ENCODE measurements around the gene TNFAIP8L3. TPM values are rescaled to one million over a fixed set of nuclear protein-coding genes. Genes with fewer than 3 reads are reported as not detected.
"Not testable (repeated sequence)": the region's sequence is repeated elsewhere in the genome, so short reads cannot be mapped to it uniquely, and the experiment has no call there.

TNFAIP8L3 gene
- total RNA-seq, 4 donors from 2014 or later: 3.2 to 5.8 (median 4.0) TPM

- H3K4me1 ChIP-seq: no peaks in the 10 kb centered on the region
- no peaks in the 10 kb centered on the region for H3K27me3 ChIP-seq
- TF ChIP-seq CTCF (IDR thresholded peaks at IDR 0.05) (no peak), POLR2A (IDR thresholded peaks at IDR 0.05) (no peak)
- no peak for DNase-seq
- no peaks in the 10 kb centered on the region for H3K9me3 ChIP-seq
- H3K36me3 ChIP-seq: no peaks in the 10 kb centered on the region
- no peak overlapping the region for H3K4me3 ChIP-seq
- no peak overlapping the region for H3K27ac ChIP-seq
These were observed 35.6 kb upstream of the TNFAIP8L3 start for GRCh38 chr15:51130344-51130743.

DNA sequence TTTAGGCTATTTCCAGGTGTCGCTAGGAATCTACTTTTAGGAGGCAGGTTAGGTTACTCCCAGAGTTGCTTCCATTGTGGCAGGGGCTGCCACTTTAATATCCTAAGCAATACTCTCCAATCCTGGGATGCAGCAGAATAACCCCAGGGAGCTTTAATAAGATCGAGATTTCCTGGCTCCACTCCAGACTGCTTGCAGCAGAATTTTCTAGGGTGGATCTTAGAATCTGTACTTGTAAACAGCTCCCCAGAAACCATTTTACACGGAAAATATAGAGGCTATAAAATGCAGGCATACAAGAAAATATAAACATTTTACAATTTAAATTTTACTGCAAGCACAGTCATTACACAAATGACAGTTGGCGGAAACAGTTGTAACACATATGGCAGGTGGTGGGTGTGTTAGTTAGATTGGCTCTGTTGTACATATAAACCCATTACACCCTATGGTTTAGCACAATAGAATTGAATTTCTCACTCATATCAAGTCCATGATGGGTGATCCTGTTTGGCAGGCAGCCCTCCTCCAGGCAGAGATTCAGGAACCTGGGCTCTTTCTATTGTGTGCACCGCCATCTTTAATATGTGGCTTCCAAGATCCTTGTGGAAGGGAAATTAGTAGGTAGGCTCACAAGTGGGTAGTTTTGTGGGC, 35.0 kb upstream of the TNFAIP8L3 start:
- TF ChIP-seq POLR2A (IDR thresholded peaks at IDR 0.05) (no peak), CTCF (IDR thresholded peaks at IDR 0.05) (no peak)
- no peak for DNase-seq
- Histone ChIP-seq H3K4me1 (no peaks in the 10 kb centered on the region), H3K36me3 (no peaks in the 10 kb centered on the region), H3K9me3 (no peaks in the 10 kb centered on the region), H3K27me3 (no peaks in the 10 kb centered on the region), H3K27ac (no peak overlapping the region), H3K4me3 (no peak overlapping the region)

DNA sequence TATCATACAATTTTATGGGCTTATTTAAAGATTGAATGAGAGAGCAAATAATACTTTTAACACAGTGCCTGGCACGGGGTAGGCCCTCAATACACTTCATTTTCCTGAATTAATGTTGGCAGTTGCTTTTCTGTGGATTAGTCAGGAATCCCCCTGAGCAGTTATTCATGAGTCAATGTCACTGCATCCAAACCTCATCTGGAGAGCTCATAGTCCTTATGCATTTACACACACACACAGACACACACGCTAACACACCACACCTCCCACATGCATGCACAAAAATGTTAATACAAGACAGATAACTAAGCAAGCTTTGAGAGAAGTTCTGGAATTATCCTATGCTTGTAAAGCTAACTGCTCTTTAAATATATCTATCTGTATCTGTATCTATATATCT, 34.0 kb upstream of the TNFAIP8L3 start:
- H3K9me3 ChIP-seq: no peaks in the 10 kb centered on the region
- H3K27me3 ChIP-seq: no peaks in the 10 kb centered on the region
- no peak for DNase-seq
- no peaks in the 10 kb centered on the region for H3K4me1 ChIP-seq
- H3K36me3 ChIP-seq: no peaks in the 10 kb centered on the region
- TF ChIP-seq CTCF (IDR thresholded peaks at IDR 0.05) (no peak), POLR2A (IDR thresholded peaks at IDR 0.05) (no peak)
- H3K4me3 ChIP-seq: no peak overlapping the region
- H3K27ac ChIP-seq: no peak overlapping the region

- no peak for DNase-seq
- H3K27ac ChIP-seq: no peak overlapping the region
- no peaks in the 10 kb centered on the region for H3K9me3 ChIP-seq
- H3K4me1 ChIP-seq: no peaks in the 10 kb centered on the region
- no peaks in the 10 kb centered on the region for H3K36me3 ChIP-seq
- no peak overlapping the region for H3K4me3 ChIP-seq
- no peaks in the 10 kb centered on the region for H3K27me3 ChIP-seq
- TF ChIP-seq POLR2A (IDR thresholded peaks at IDR 0.05) (no peak), CTCF (IDR thresholded peaks at IDR 0.05) (no peak)
These were observed 32.1 kb upstream of the TNFAIP8L3 start for GRCh38 chr15:51126842-51127241.

- H3K9me3 ChIP-seq, H3K4me3 ChIP-seq, DNase-seq, H3K36me3 ChIP-seq, H3K27ac ChIP-seq, H3K4me1 ChIP-seq, H3K27me3 ChIP-seq: not testable (repeated sequence)
These were observed 28.3 kb upstream of the TNFAIP8L3 start for GRCh38 chr15:51123002-51123401.

GRCh38 chr15:51121631-51122225, 27.0 kb upstream of the TNFAIP8L3 start:
- Histone ChIP-seq H3K36me3 (no peaks in the 10 kb centered on the region), H3K27me3 (no peaks in the 10 kb centered on the region), H3K9me3 (no peaks in the 10 kb centered on the region), H3K4me1 (no peaks in the 10 kb centered on the region), H3K27ac (no peak overlapping the region), H3K4me3 (no peak overlapping the region)
- no peak for DNase-seq
- TF ChIP-seq POLR2A (IDR thresholded peaks at IDR 0.05) (no peak), CTCF (IDR thresholded peaks at IDR 0.05) (no peak)

Data from Peyer's patch (tissue), 4 donors.